Stimulated activated CD8-positive, alpha-beta memory T cell treated with anti-CD3 and anti-CD28 coated beads, Interleukin-7, amount 100 ng/mL, for 24 hours (primary cell): Measurements from ENCODE around the gene C11orf91.
"Not testable (repeated sequence)": the region's sequence is repeated elsewhere in the genome, so short reads cannot be mapped to it uniquely, and the experiment has no call there.

Source experiments
- DNase-seq: peaks from one replicate; pipeline ENCODE4 v3.0.0-alpha.2; 2020; ENCODE audit warnings: low read depth

The C11orf91 gene

DNA sequence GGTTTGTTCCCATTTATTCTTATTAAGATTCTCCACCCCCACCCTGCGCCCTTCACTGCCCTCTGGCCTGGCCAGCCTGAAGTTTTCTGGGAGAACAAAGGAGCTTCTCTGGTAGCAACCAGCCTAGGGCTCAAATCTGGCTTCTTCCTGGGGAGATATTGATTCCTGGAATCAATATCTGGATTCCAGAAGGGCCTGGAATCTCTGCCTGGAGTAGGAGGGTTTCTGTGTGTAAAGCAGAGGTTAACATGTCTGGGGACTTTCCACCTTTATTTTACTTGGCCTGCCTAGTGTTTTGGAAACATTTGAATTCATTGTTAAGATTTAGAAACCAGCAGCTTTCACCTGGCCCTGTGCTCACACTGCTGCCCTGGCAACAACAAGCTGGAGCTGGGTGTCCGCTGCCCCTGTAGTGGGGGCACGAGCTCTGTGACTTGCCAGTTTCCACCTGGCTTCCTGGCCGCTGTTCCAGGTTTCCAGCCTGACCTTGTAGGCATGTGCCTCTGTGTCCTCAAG, 5.5 kb downstream of the C11orf91 start:
- no peak for DNase-seq

DNA sequence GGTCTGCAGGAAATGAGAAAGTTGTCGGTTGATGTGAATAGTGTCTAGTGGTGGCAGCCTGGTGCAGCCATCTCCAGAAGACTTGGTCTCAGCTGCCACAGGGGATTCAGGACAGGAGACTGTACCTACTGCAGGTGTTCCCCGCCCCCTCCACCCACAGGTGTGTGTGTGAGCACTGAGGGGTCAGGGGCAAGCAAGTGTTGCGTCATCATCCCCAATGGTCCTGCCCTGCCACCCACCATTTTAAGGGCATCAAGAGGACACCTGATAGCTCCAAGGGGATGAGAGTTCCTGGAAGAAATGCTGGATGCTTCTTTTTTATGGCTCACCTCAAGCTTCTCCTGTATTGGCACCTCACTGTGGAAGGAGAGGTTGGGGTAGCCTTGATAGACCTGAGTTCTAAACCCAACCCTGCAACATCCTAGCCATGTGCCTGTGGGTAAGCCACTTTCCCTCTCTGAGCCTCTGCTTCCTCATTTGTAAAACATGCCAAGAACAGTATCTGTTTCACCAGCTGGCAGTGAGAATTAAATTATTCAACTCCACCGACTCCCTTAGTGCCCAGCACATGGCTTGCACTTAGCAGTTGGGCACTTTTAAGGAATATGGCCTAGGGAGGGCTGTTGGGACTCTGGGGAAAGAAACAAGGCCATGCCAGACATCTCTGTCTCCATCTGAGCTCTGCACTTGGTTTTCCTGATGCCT, 6.1 kb downstream of the C11orf91 start:
- no peak for DNase-seq

DNA sequence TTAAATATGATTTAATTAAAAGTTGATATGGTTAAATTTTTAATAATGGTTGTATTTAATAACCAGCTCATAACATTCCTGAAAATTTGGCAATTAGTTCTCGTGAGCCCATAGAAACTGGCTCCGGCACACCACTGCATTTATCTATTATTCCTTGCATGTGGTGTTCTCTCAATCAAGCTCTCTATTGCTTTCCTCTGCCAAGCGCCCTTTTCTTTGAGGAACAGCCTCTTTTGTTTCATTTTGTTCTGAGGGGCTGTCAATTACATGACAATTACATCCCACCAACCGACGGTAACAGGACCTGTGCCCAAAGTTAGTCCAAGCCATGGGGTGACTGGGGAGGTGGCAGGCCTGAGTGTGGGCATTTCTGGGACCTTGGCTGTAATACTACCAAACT, 8.1 kb downstream of the C11orf91 start:
- no peak for DNase-seq

DNA sequence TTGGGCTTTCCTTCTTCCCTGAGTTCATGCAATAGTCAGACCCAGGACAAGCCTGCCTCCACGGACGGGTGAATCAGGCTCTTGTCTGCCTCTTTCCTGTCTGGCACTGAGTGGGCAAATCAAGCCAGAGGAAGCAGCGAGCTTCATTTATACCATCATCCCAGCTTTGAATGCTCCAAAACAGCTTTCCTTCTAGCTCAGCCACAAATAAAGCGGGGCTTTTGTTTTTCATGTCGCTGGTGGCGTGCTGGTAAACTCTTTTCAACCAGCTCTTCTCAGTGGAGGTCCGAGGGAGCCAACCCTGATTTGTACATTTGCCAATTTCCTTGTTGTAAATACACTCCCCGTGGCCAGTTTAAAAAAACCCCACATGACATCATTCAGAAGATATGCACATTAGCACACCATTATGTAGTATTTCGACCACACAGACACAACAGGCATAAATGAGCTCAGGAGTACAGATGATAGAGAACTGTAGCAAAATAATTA, 8.6 kb downstream of the C11orf91 start:
- no peak for DNase-seq

DNA sequence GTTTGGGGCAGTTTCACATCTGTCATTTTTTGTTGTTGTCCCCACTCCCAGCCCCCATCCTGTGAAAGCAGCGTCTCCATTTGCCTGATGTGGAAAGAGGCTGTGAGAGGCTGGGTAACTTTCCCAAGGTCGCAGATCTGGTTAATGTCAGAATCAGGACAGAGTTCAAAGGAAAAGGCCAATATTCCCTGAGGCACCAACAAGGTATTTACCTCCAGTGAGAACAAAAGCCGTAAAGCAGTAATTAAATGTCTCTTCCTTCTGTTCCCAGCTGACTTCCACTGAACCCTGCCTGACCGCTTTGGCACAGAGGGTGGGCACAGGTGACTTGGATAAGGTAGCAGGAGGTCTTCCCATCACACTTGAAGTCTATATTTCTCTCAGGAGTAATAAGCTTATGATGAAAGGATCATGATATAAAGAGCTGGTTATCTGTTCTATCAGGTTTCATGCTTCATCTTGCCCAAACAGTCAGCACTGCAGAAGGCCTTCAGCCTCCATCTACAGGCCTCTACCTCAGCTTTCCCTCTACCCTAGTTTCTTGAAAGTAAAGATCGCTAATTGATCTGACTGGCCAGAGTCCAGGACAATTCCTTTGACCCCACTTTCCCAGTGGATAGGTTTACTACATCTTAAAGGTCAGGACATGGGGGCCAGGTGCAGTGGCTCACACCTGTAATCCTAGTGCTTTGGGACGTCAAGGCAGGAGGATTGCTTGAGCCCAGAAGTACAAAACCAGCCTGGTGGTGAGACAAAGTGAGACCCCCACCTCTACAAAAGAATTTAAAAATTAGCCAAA, 9.4 kb downstream of the C11orf91 start:
- no peak for DNase-seq

DNA sequence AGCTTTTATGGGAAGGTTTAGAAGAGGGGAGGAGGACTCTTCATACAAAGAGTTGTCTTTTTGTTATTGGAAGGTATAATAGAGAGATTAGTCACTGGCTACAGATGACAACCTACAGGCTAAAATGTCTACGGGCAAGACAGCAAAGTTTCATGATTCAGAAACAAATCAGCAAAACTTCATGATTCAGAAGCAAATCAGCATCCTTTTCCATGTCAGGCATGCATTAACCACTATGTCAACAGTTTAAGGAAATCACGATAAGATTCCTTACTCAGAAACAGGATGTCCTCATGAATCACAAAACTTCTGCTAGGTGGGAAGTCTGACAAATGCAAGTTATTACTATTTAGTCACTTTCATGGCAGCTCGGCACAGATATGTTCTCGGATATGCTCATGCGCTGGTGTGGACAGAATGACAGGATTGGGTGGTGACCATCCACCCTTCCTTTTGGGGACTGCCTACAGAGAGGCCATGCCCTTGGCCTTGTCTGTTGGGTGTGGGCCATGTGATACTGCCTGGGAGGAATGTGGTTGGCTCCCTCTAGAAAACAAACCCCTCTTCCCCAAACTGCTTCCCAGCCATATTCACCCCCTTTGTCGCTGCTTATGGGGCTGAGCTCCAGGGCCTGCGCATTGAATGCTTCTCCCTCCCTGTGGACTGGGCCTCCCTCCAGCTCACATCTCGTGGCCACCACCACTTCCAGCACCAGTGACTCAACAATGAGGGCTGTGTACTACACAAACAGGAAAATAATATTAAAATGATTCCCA, 10.1 kb downstream of the C11orf91 start:
- no peak for DNase-seq

DNA sequence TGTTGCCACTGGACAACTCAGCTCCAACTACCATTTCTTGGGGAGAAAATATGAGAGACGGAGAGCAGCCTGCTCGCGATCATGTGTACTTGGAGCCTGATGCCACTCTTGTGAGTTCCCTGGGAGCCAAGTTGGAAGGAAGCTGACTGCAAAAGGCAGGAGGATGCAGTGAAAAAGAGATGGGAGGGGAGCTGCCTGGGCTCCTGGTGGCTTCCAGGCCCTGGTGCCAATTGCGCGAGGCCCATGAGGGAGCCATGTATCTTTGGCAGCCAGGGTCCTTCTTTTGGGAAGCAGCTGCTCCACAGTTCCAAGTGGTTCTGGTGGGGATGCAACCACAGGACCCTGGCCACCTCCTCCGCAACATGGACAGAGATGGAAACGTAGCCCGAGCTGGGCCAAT, 11.1 kb downstream of the C11orf91 start:
- DNase-seq = no peak

DNA sequence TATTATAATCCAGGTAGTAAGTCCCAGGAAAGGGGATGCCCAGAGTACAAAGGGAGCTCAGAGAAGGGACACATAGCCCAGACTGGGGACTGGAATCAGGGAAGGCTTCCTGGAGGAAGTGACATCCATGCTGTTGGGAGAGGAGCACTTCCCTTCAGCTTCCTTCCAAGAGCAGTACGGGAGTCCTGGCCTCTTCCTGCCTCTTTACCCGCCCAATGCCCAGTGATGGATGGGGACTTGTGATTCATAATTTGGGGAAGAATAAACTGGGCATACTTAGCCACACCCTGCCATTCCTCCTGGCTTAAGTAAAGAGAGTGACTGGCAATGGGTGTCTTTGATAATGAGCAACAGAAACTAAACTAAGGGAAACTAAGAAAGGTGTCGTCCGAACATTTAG, 11.5 kb downstream of the C11orf91 start:
- DNase-seq = no peak

DNA sequence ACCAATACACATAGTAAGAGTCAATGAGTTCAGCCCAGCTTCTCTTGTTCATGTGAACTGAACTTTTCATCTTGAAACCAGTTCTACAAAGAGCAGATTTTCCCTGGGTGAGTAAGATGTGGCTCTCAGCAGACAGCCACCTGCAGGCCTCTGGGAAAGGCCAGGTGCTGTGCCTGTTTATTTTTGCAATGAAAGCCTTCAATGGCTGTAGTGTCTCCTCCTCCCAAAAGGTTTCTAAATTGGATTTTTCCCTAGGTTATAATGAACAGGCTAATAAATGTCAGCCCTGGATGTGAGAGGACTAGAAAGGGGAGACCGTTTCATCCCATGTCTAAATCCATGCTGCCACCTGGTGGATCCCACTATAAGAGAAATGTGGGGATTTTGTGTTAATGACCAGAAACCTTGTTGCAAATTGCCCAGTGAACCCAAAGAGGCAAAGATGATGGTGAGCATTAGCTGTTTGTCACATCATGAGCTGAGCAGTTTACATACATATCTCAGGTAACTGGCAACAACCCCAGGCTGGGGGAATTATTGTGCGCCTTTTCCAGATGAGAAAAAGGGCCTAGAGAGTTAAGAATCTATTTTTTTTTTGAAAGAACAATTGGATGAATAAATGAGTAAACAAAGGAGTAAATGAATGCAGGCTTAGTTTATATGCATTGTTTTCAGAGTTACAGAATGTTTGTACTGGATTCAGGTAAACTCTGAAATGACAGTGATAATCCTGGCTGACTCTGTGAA, 12.7 kb downstream of the C11orf91 start:
- DNase-seq = no peak

DNA sequence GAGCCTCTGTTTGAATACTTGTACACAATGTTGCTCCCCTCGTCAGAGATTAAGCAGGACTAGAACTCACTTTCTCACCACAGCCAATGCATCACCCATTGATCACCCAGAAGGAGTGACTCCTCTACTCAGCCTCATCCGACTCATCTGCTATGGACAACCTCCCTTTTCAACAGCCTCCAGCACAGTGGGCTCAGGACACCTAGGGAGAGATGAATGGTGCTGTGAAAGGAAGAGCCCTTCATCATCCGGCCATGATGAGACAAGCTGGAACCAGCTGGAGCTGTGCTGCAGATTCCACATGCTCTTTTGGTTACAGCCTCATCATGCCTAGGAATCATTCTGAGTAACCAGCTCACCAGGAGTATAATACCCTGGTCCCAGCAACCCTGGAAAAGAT, 15.5 kb downstream of the C11orf91 start:
- DNase-seq = no peak

DNA sequence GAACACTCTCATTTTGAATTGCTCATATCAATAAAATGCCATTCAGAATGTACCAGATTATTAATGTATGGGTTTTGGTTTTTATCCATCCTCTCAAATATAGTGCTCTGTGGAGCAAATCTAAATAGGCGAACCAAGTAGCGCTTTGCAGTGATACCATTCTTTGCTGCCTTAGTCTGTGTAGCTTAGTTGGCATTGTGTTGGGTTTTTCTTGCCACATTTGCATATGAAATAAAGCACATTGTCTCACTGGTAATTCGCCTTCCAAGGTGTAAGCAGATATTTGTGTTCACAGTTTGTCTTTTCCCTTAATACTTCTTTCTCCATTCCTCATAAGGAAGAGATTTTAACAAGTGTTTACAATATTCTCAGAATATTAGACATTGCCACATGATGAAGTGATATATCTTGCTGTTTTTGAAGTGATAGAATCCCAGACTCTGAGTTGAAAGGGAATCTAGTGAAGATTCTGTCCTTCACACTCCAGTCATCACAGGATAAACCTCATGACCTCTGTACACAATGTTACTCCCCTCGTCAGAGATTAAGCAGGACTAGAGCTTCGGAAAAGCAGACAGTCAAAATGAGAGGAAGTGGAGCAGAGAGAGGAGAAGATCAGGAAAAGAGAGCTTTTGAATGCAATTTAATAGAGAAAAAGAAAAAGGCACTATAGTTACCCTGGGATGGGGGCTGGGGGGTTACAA, 16.5 kb downstream of the C11orf91 start:
- DNase-seq = no peak

DNA sequence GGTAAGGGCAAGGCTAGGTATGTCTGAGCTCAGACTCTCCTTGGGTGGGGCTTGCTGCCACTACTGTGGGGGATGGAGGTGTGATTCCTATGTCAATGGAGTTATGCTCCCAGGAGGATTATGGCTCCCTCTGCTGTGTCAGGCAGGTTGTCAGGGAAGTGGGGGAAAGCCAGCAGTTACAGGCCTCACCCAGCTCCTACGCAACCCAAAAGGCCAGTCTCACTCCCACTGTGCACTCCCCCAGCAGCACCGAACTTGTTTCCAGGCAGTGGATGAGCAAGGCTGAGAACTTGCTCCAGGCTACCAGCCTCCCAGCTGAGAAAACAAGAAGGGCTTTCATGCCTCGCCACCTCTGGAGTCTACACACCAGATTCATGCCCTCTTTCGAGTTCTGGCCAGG, 18.2 kb downstream of the C11orf91 start:
- DNase-seq = no peak

DNA sequence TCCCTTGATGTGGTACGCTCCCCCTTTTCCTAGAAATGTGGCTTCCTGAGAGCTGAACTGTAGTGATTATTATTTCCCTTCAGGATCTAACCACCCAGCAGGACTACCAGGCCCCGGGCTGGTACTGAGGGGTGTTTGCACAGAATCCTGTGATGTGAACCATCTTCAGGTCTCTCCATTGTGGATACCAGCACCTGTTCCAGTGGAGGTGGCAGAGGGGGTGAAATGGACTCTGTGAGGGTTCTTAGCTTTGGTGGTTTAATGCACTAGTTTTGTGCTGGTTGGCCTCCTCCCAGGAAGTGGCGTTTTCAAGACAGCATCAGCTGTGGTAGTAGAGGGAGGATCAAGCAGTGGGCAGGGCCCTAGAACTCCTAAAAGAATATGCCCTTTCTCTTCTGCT, 18.6 kb downstream of the C11orf91 start:
- DNase-seq = no peak

DNA sequence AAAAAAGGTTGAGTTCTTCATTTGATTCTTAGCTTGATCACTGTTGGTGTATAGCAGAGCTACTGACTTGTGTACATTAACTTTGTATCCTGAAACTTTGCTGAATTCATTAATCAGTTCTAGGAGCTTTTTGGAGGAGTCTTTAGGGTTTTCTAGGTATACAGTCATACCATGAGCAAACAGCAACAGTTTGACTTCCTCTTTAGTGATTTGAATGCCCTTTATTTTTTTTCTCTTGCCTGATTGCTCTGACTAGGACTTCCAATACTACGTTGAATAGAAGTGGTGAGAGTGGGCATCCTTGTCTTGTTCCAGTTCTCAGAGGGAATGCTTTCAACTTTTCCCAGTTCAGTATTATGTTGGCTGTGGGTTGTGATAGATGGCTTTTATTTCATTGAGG, 22.0 kb downstream of the C11orf91 start:
- DNase-seq = not testable (repeated sequence)

DNA sequence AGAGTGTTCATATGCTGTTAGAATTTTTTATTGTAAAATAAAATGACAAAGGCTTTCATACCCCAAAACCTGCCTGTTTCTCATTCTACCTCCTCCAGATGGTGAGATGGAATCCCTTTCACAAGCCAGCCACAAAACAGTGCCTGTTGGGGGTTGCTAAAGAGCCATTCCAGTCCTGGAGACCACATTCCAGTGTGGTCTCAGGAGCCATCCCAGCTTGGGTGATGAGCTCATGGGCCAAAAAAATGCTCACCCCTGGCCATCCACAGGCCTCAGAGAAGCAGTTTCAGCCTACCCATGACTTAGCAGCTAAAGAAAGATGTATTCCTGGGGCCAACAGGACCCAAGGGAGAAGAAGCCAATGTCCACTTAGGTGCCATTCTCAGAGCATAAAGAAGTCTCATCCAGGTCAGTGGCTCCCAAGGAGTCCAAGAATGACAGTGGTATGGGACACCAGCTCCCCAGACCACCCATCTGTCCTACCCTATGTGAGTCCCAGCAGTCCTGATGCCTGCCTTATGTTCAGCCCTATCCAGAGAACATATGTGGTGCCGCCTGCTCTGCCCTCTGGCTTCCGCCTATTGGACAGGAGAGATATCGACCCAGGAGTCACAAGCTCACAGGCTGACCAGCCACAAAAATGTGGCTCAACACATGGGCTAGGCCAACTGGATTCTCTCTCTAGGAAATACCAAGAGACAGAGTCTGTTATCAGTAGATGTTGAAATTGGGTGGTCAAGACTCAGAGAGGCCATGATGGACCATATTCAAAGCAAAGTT, 26.4 kb downstream of the C11orf91 start:
- DNase-seq = no peak

DNA sequence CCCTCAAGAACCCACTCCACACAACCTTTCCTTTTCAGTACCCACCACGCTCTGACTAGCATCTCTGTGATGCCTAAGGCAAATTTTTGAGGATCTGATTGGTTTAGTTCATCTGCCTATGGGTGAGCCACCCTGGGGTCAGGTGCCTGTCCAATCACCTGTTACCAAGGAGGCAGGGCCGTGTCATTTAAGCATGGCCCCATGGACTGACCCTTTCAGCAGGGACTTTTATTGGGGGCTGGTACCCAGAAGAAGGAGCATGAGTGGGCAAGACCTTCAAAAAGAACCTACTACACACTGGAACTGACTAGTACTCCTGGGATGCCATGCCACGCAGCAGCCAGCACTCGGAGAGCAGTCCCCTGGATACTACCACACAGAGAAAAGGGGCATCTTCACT, 28.4 kb downstream of the C11orf91 start:
- DNase-seq = no peak

DNA sequence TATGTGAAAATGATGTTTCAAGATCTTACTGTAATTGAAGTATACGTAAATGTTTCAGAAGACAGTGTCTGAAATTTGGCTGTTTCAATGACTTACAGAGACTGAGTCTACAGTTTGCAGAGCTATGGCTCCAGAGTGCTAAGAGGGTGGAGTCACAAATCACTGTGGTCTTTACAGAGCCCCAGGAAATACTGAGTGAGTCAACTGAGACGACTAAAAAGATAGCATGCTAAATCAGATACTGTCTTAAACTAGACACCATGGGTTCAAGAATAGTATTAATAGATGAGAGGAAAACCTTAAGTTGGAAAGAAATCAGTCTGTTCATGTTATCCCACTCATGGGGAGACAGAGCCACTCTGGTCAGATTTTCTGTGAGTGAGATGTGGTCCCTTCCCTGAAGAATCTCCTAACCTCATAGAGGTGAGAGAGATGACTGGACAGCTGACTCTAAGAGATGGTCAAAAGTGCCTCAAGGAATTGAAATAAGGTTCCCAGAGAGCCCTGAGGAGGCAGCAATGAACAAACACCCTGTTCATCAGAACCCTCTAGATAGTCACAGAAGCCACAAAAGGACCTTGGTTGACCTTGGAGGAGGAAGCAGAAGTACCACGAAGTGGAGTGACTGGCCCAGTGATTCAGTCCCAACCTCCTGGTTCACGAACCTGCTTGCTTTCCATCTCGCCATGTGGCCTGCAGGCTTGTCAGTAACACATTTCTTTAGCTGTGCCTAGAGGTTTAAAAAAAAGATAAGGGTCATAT, 30.2 kb downstream of the C11orf91 start:
- no peak for DNase-seq

DNA sequence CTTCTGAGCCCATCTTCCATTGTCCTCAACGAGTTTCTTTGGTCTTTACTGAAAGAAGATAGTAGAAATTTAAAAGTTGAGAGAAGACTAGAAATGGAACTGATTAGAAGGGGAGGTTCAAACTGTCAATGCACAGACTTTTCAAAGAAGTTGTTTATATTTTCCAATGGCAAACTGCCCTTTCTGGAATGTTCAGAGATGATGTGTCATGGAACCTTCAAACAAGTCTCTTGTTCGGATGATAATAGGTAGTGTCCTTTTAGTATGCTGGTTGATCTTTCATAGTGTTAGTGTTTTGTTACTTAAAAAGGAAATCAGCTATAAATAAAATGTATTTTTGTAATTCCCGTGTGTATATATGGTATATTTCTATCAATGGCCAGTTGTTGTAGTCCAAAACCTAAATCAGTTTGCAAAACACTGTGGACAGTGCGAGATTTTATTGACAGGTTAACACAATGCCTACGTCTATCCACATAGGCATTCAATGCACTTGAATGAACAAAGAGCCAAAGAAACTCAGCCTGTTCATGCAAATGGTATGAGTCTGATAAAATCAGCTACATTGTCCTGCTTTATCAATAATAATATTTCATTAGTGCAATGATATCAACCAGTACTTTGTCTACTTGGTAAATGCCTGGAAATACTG, 30.9 kb downstream of the C11orf91 start:
- no peak for DNase-seq

DNA sequence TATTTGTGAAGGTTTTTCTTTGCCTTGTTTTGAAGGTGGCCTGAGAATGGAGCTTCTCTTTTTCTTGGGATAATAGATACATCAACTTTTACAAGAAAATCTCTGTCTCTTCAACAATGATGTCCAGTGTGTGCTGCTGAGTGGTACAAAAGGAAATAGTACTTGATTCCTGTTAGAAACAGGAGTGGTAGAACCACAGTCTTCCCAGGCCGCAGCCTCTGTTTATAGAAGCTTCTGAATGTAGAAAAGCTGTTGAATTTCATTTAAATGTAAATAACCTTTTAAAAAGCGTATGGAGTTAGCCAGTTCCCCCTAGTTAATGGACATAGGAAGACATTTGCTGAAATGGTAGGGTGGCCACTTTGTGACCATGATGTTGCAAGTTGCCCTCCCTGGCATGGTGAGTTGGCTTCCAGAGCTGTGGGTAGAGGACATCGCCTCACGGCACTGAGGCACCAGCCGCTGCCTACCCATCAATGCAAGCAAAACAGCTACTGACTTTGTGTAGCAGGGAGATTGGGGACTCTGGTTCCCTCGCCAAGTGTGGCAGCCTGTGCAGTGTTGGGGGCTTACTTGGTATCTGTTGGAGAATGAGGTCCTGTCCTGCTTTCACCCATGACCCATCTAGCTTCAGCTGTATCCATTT, 31.6 kb downstream of the C11orf91 start:
- no peak for DNase-seq
